Vagina (tissue), 2 donors: Measurements from ENCODE around the gene WDR83.

Experiments
- CTCF ChIP-seq, 3 experiments: fragments of 450-650 bp in 2 of 3; fragments of 200-600 bp in 1 of 3; sonication (generic) in 1 of 3; IDR thresholded peaks; one replicate each; pipeline ENCODE4 v1.5.1; 2017 to 2019; ENCODE audit warnings: antibody characterized with exemption in 3 of 3, mild to moderate bottlenecking in 2 of 3, moderate library complexity in 2 of 3
- POLR2A ChIP-seq, 2 donors: fragments of 450-650 bp; IDR thresholded peaks; one replicate each; pipeline ENCODE4 v1.6.1; 2017; ENCODE audit warnings: antibody characterized with exemption in 2 of 2, mild to moderate bottlenecking in 2 of 2, moderate library complexity in 2 of 2

GRCh38 chr19:12675399-12675798, 8.8 kb downstream of the WDR83 start:
- TF ChIP-seq POLR2A (IDR thresholded peaks at IDR 0.05), result no peak
- no peak for TF ChIP-seq CTCF (IDR thresholded peaks at IDR 0.05)
